DMS53 (cell line): Measurements from ENCODE around the gene MMRN1.

Experiments
- DNase-seq: peaks from one replicate; lab custom pipeline; 2025; lab: John Stamatoyannopoulos, UW

Gene MMRN1

DNA sequence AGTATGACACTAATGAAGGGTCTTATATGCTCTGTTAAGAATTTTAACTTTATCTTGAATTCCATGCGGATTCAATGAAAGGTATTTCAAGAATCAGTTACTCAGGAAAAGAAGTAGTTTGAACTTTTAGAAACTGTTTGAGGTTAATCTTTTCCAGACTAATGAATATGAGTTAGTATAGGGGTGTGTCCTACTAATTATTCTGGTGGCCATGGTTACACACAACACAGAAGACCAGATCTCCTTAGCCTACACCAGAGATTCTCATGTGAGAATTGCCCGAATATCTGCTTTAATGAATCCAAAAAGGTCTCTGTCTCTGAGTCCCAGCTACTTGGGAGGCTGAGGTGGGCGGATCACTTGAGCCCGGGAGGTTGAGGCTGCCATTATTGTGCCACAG lies 100.4 kb downstream of the MMRN1 start:
- no peak for DNase-seq

- DNase-seq: no peak
Observed at GRCh38 chr4:89995814-89996213, 101.2 kb downstream of the MMRN1 start.

DNA sequence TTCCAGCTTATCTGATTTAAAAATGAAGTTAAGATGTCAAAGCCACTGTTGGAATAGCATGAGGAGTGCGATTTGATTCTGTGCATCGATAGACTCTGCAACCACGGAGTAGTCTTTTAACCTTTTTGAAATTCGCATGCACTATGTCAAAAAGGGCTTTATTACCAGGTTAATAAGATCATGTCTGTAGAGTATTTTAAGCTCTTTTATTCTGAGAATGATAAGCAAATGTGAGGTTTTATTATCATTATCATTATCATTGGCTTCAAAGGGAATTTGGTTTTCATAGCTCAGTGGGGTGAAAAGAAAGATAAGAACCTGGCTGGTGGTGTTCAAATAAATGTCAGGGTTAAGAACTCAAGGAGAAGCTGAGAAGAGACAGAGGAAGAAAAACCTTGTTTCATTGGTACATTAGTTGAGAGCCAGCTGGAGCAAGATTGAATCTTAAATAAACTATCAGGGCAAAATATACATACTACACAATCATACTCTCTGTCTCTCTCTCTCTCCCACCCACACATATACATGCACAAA lies 102.6 kb downstream of the MMRN1 start:
- no peak for DNase-seq

DNA sequence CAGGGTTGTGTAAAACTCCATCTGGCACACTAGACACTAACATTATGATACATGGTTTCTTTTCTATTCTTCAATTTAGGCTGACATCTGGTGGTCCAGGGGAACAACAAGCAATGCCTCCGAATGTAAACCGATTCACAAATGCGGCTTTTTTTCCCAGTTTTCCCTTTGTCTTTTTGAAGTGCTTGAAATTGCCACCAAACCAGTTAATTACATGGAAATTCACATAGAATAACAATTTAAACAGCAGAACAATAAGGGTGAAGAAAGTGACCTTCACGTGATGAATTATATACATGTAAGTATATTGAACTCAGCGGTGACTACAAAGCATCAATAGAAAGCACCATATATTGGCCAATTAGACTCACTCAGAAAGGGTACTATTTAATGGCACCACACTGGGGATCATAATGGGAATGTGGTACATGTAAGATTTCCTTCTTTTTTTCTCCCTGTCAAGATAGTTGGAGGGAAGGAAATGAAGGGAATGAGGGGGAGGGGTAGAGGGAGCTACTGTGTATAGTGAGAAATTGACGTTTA lies 103.9 kb downstream of the MMRN1 start:
- no peak for DNase-seq

DNA sequence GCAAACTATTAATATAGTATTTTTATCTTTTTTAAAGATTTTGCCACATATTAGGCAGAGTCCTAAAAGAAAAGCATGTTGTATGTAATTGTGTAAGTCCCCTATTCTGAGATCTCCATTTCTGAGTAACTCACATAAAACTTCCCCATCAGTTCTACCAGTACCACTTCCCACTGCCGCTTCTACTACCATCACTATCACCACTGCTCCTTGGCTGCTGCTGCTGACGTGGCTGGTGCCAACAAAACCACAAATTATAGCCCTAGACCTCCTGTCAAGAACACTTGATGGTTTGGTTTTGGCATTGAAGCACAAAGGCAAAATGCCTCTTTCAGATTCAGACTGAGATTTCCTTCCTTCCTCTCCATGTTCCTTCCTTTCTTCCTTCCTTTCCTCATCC lies 106.4 kb downstream of the MMRN1 start:
- DNase-seq: no peak

DNA sequence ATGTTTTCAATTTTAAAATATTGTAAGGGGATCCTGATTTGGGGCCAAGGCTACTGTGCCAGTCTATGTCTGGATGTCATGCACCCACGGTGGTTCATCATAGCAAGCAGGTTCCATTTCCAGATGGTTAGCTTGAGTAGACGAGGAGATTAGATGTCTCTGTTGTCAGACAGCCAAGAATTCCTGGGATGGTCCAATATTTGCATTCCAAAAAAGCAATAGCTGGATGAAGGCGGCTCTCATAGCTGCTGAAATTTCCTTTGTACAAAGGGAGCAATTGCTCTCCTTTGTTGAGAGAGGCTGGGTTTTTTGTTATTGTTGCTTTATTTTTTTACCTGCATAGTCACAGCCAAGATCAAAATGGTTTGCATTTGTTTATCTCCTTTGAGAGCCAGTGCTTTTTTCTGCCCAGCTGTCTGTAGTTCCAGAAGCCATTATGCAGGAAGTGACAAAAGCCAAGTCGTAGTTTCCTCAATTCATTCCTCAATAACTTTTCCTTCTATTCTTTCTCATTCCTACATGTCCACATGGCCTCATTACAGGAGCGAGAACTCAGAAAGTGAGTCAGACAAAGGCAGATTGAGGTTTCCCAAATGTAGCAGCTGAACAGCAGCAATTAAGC lies 107.9 kb downstream of the MMRN1 start:
- DNase-seq: no peak
